Measurements from ENCODE around the gene KCNK13.
"Not testable (repeated sequence)": the region's sequence is repeated elsewhere in the genome, so short reads cannot be mapped to it uniquely, and the experiment has no call there.

Gene KCNK13

GRCh38 chr14:90179809-90180779, 118.3 kb downstream of the KCNK13 start:
- no peaks in the 10 kb centered on the region for H3K9me3 Mint-ChIP-seq
- H3K36me3 Mint-ChIP-seq (ENCODE audit: low read depth) = no peaks in the 10 kb centered on the region
- no peaks in the 10 kb centered on the region for H3K4me1 Mint-ChIP-seq (ENCODE audit: low read depth)
- peaks cover 13% of the 10 kb centered on the region for H3K27me3 Mint-ChIP-seq (ENCODE audit: low read depth)
- no peak overlapping the region for H3K4me3 Mint-ChIP-seq
- no peak overlapping the region for H3K27ac Mint-ChIP-seq

- H3K4me1 Mint-ChIP-seq (ENCODE audit: low read depth) = no peaks in the 10 kb centered on the region
- H3K36me3 Mint-ChIP-seq (ENCODE audit: low read depth) = no peaks in the 10 kb centered on the region
- peaks cover 5% of the 10 kb centered on the region for H3K9me3 Mint-ChIP-seq
- no peak overlapping the region for H3K4me3 Mint-ChIP-seq
- no peak overlapping the region for H3K27ac Mint-ChIP-seq
- peaks cover 13% of the 10 kb centered on the region for H3K27me3 Mint-ChIP-seq (ENCODE audit: low read depth)
These were observed 122.3 kb downstream of the KCNK13 start for GRCh38 chr14:90184094-90184493.

GRCh38 chr14:90184571-90185266, 122.9 kb downstream of the KCNK13 start:
- H3K27me3 Mint-ChIP-seq (ENCODE audit: low read depth) = peaks cover 13% of the 10 kb centered on the region

GRCh38 chr14:90188588-90188987, 126.8 kb downstream of the KCNK13 start:
- Mint-ChIP-seq H3K36me3 (ENCODE audit: low read depth) (no peaks in the 10 kb centered on the region), H3K4me1 (ENCODE audit: low read depth) (no peaks in the 10 kb centered on the region), H3K27me3 (ENCODE audit: low read depth) (peaks cover 3% of the 10 kb centered on the region), H3K27ac (no peak overlapping the region), H3K4me3 (no peak overlapping the region), H3K9me3 (peaks cover 5% of the 10 kb centered on the region)

More at GRCh38 chr14:90184571-90185266, 122.9 kb downstream of the KCNK13 start:
- H3K4me1 Mint-ChIP-seq (ENCODE audit: low read depth) = no peaks in the 10 kb centered on the region
- peaks cover 5% of the 10 kb centered on the region for H3K9me3 Mint-ChIP-seq
- no peak overlapping the region for H3K4me3 Mint-ChIP-seq
- no peak overlapping the region for H3K27ac Mint-ChIP-seq
- H3K36me3 Mint-ChIP-seq (ENCODE audit: low read depth) = no peaks in the 10 kb centered on the region

- no peaks in the 10 kb centered on the region for H3K27me3 Mint-ChIP-seq (ENCODE audit: low read depth)
- H3K9me3 Mint-ChIP-seq = peaks cover 5% of the 10 kb centered on the region
- no peak overlapping the region for H3K27ac Mint-ChIP-seq
- no peaks in the 10 kb centered on the region for H3K4me1 Mint-ChIP-seq (ENCODE audit: low read depth)
- no peaks in the 10 kb centered on the region for H3K36me3 Mint-ChIP-seq (ENCODE audit: low read depth)
- no peak overlapping the region for H3K4me3 Mint-ChIP-seq
These were observed 129.4 kb downstream of the KCNK13 start for GRCh38 chr14:90191154-90191553.

GRCh38 chr14:90191585-90191984, 129.8 kb downstream of the KCNK13 start:
- no peaks in the 10 kb centered on the region for H3K4me1 Mint-ChIP-seq (ENCODE audit: low read depth)
- no peak overlapping the region for H3K27ac Mint-ChIP-seq
- H3K4me3 Mint-ChIP-seq = no peak overlapping the region
- peaks cover 5% of the 10 kb centered on the region for H3K9me3 Mint-ChIP-seq
- H3K36me3 Mint-ChIP-seq (ENCODE audit: low read depth) = no peaks in the 10 kb centered on the region
- no peaks in the 10 kb centered on the region for H3K27me3 Mint-ChIP-seq (ENCODE audit: low read depth)

- no peaks in the 10 kb centered on the region for H3K27me3 Mint-ChIP-seq (ENCODE audit: low read depth)
- H3K36me3 Mint-ChIP-seq (ENCODE audit: low read depth) = no peaks in the 10 kb centered on the region
- no peak overlapping the region for H3K27ac Mint-ChIP-seq
- no peaks in the 10 kb centered on the region for H3K4me1 Mint-ChIP-seq (ENCODE audit: low read depth)
- H3K4me3 Mint-ChIP-seq = no peak overlapping the region
- no peaks in the 10 kb centered on the region for H3K9me3 Mint-ChIP-seq
These were observed 132.1 kb downstream of the KCNK13 start for GRCh38 chr14:90193925-90194324.

GRCh38 chr14:90194706-90195105, 132.9 kb downstream of the KCNK13 start:
- Mint-ChIP-seq H3K4me3 (no peak overlapping the region), H3K27me3 (ENCODE audit: low read depth) (no peaks in the 10 kb centered on the region), H3K27ac (no peak overlapping the region), H3K36me3 (ENCODE audit: low read depth) (no peaks in the 10 kb centered on the region), H3K4me1 (ENCODE audit: low read depth) (no peaks in the 10 kb centered on the region), H3K9me3 (no peaks in the 10 kb centered on the region)

GRCh38 chr14:90198541-90199060, 136.8 kb downstream of the KCNK13 start:
- no peaks in the 10 kb centered on the region for H3K36me3 Mint-ChIP-seq (ENCODE audit: low read depth)
- H3K4me3 Mint-ChIP-seq = no peak overlapping the region
- no peaks in the 10 kb centered on the region for H3K4me1 Mint-ChIP-seq (ENCODE audit: low read depth)
- H3K9me3 Mint-ChIP-seq = no peaks in the 10 kb centered on the region
- no peak overlapping the region for H3K27ac Mint-ChIP-seq
- H3K27me3 Mint-ChIP-seq (ENCODE audit: low read depth) = peaks cover 4% of the 10 kb centered on the region

- H3K36me3 Mint-ChIP-seq (ENCODE audit: low read depth); H3K27me3 Mint-ChIP-seq (ENCODE audit: low read depth); H3K9me3 Mint-ChIP-seq; H3K4me3 Mint-ChIP-seq; H3K27ac Mint-ChIP-seq; H3K4me1 Mint-ChIP-seq (ENCODE audit: low read depth): not testable (repeated sequence)
These were observed 138.8 kb downstream of the KCNK13 start for GRCh38 chr14:90200546-90200945.

GRCh38 chr14:90201344-90201743, 139.6 kb downstream of the KCNK13 start:
- no peaks in the 10 kb centered on the region for H3K36me3 Mint-ChIP-seq (ENCODE audit: low read depth)
- H3K4me3 Mint-ChIP-seq = no peak overlapping the region
- no peaks in the 10 kb centered on the region for H3K4me1 Mint-ChIP-seq (ENCODE audit: low read depth)
- H3K27ac Mint-ChIP-seq = no peak overlapping the region
- peaks cover 13% of the 10 kb centered on the region for H3K27me3 Mint-ChIP-seq (ENCODE audit: low read depth)
- peaks cover 9% of the 10 kb centered on the region for H3K9me3 Mint-ChIP-seq

- Mint-ChIP-seq H3K36me3 (ENCODE audit: low read depth) (no peaks in the 10 kb centered on the region), H3K4me3 (no peak overlapping the region), H3K27me3 (ENCODE audit: low read depth) (peaks cover 13% of the 10 kb centered on the region), H3K9me3 (peaks cover 9% of the 10 kb centered on the region), H3K27ac (no peak overlapping the region), H3K4me1 (ENCODE audit: low read depth) (no peaks in the 10 kb centered on the region)
These were observed 142.7 kb downstream of the KCNK13 start for GRCh38 chr14:90204516-90204915.

- no peaks in the 10 kb centered on the region for H3K4me1 Mint-ChIP-seq (ENCODE audit: low read depth)
- H3K27me3 Mint-ChIP-seq (ENCODE audit: low read depth) = peaks cover 4% of the 10 kb centered on the region
- no peak overlapping the region for H3K4me3 Mint-ChIP-seq
- no peak overlapping the region for H3K27ac Mint-ChIP-seq
- H3K36me3 Mint-ChIP-seq (ENCODE audit: low read depth) = no peaks in the 10 kb centered on the region
- peaks cover 6% of the 10 kb centered on the region for H3K9me3 Mint-ChIP-seq
These were observed 151.4 kb downstream of the KCNK13 start for GRCh38 chr14:90213099-90213748.

GRCh38 chr14:90228478-90228877, 166.7 kb downstream of the KCNK13 start:
- Mint-ChIP-seq H3K4me1 (ENCODE audit: low read depth) (no peaks in the 10 kb centered on the region), H3K27ac (no peak overlapping the region)

More at GRCh38 chr14:90228478-90228877, 166.7 kb downstream of the KCNK13 start:
- H3K9me3 Mint-ChIP-seq = no peaks in the 10 kb centered on the region
- H3K36me3 Mint-ChIP-seq (ENCODE audit: low read depth) = no peaks in the 10 kb centered on the region
- H3K4me3 Mint-ChIP-seq = no peak overlapping the region
- peaks cover 15% of the 10 kb centered on the region for H3K27me3 Mint-ChIP-seq (ENCODE audit: low read depth)

All from T-helper 1 cell treated with Interleukin-12 subunit alpha and Interleukin-12 subunit beta and Interleukin-4 antibody, amounts not matched to agents 30 μg/mL and 1 μg/mL, for 36 hours (primary cell).